NB4 (cell line): ENCODE measurements around the gene OXLD1.
A peak's percentile ranks its signal among the peaks of the same experiment; 100 is the strongest.

ENCODE experiments used
- DNase-seq: peaks from one replicate; pipeline ENCODE4 v3.0.0; 2010; ENCODE audit warnings: low read depth
- H3K4me3 ChIP-seq: one replicate; pipeline ENCODE4 v1.5.1; 2011; ENCODE audit warnings: mild to moderate bottlenecking, low read depth, low read length, moderate library complexity
- CTCF ChIP-seq: IDR thresholded peaks from one replicate; pipeline ENCODE4 v1.5.1; 2012; ENCODE audit warnings: low read depth, low read length
- MAX ChIP-seq: IDR thresholded peaks from 2 replicates; pipeline ENCODE4 v1.6.1; 2011; ENCODE audit warnings: low read depth, low read length
- MYC ChIP-seq: IDR thresholded peaks from 2 replicates; pipeline ENCODE4 v1.6.1; 2011; ENCODE audit warnings: low read depth, low read length
- POLR2A ChIP-seq: IDR thresholded peaks from 2 replicates; pipeline ENCODE4 v1.6.1; 2011; ENCODE audit warnings: mild to moderate bottlenecking; ENCODE audit not compliant: insufficient read length; ENCODE audit errors: extremely low read depth

OXLD1 gene

GRCh38 chr17:81702934-81703746 lies 36.7 kb upstream of the OXLD1 start, which contains the start of gene MRPL12:
Gene MRPL12, plus strand, starts transcription at chr17:81703367. Its CDS starts 135 bp downstream, at chr17:81703502.
- DNase-seq, result peak; percentile 96
- peak within 1 kb of the TSS; percentile 95 for H3K4me3 ChIP-seq
- TF ChIP-seq CTCF, result no peak
- TF ChIP-seq POLR2A, result peak; percentile 95
- peak; percentile 97 for TF ChIP-seq MYC
- peak; percentile 88 for TF ChIP-seq MAX

- DNase-seq, result peak; percentile 57
- H3K4me3 ChIP-seq, result peak overlapping the region; percentile 95
- TF ChIP-seq CTCF (peak; percentile 22), POLR2A (no peak)
Observed at GRCh38 chr17:81701288-81702071, 35.1 kb upstream of the OXLD1 start.

GRCh38 chr17:81700353-81701287 lies 34.2 kb upstream of the OXLD1 start:
- no peak for DNase-seq
- H3K4me3 ChIP-seq, result no peak overlapping the region
- TF ChIP-seq POLR2A (no peak), CTCF (no peak), MYC (no peak), MAX (no peak)

GRCh38 chr17:81697261-81698044 lies 31.0 kb upstream of the OXLD1 start:
- TF ChIP-seq MYC (no peak), POLR2A (no peak), MAX (no peak), CTCF (no peak)
- no peak for DNase-seq
- H3K4me3 ChIP-seq, result no peak overlapping the region
